Activated CD8-positive, alpha-beta memory T cell treated with anti-CD3 and anti-CD28 coated beads, Interleukin-2, amount 50 U/mL, for 1 hour (primary cell): Measurements from ENCODE around the gene ESR1.

ENCODE experiments used
- DNase-seq: peaks from one replicate; pipeline ENCODE4 v3.0.0-alpha.2; 2020; ENCODE audit errors: extremely low read depth

The ESR1 gene

GRCh38 chr6:151807513-151808370, at the start of gene ESR1:
Gene ESR1, plus strand, starts transcription at chr6:151807682. Its CDS starts 231 bp downstream, at chr6:151807913.
- DNase-seq, result no peak

GRCh38 chr6:151760486-151760885, 47.0 kb upstream of the ESR1 start:
- DNase-seq, result no peak

DNA sequence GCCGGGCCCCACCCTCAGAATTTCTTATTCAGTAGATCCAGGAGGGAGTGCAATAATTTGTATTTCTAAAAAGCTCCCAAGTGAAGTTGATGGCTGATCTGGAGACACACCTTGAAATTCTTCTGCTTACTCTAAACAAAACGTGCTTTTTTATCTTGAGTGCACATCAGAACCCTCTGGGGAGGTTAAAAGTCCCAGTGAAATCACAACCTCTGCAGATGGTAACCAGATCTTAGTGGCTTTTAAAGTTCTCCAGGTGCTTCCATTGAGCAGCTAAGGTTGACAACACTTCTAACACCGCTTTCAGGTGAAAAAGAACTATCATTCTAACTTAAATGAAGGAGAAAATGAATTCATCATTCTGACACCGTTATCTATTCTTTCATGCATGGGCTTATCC, 45.6 kb upstream of the ESR1 start:
- no peak for DNase-seq

- DNase-seq, result no peak
Observed at GRCh38 chr6:151762817-151763216, 44.7 kb upstream of the ESR1 start.

- DNase-seq, result no peak
Observed at GRCh38 chr6:151763303-151763702, 44.2 kb upstream of the ESR1 start.

DNA sequence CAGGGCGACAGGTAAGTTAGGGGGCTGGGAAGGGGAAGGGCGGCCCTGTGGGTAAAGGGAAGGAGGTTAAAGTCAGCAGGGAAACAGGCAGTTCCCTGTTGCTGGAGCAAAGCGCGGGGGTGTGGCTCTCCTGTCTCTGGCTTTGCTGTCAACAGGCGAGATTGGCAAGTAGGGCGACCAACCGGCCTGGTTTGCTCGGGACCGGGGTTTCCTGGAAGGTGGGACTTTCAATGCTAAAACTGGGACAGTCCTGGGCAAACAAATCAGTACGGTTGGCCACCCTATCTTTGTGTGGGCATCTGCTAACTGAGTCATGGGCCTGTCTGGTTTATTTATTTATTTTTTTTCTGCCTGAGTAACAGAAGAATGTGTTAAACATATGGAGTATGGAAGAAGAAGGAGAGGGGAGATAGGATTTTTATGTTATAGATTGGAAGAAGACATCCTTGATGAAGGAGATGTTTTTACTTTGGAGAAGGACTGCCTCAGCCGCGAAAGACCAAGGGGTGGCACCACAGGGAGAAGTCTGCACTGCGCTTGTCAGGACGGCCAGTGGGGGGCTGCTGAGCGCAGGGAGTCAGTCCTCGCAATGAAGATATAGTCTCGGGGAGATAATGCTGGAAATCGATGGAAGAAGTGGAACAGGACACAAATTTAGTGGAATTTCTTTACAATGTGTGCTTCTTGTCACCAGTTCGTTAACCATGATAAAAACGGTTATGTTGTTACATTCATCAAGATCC, 43.4 kb upstream of the ESR1 start:
- no peak for DNase-seq

DNA sequence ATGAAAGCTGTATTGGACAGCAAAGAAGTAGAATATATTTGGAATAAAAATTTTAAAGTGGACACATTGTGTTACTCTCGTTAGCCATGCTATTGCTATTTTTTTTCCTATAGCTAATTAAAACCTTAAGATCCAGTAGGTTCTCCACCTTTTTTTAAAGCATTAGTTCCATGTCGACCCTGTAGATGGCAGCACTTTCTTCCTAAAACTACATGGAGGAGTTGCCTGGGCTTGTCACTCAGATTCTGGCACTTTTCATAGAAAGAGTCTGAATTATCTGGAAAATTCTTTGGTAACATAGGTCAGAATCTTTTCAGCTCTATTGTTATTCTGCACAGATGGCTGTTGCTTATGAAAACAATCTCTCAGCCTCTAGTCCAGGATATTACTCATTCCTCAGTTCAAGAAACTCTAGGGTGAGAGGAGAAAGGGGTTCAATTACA, 42.0 kb upstream of the ESR1 start:
- DNase-seq, result no peak

DNA sequence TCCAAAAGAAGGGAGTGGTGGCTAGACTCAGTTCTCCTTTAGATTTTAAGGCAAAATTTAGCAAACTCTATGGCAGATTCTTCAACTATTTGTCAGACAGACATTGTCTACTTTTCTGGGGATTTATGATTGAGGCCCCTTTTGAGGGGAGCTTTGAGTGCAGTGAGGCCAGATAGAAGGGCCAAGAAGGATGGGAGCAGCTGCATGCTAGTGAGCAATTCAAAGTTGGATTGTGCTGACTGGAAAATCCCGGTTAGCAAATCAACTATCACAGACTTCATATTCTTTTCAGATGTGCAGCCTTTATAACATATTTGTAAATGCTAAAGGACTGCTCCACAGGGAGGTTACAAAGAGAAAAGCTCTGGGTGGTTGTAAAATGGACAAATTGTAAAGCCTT, 35.0 kb upstream of the ESR1 start:
- DNase-seq, result no peak

- no peak for DNase-seq
Observed at GRCh38 chr6:151773382-151773781, 34.1 kb upstream of the ESR1 start.

DNA sequence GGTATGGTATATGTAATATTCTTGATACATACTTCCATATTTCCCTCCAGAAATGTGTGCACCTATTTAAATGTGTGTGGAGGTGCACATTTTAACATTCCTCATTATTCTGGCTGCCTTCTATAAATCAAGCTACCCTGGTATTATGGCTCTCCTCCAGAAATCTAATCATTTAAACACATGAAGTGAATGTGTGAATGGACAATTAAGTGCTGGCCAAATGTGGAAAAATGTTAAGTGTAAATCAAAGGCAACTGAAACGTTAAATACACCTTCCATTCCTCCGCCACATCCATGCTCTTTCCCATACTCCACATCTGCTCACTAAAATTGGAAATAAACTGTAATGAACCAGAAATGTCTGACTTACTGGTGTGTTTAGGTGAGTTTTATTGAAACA, 24.9 kb upstream of the ESR1 start:
- DNase-seq, result no peak

DNA sequence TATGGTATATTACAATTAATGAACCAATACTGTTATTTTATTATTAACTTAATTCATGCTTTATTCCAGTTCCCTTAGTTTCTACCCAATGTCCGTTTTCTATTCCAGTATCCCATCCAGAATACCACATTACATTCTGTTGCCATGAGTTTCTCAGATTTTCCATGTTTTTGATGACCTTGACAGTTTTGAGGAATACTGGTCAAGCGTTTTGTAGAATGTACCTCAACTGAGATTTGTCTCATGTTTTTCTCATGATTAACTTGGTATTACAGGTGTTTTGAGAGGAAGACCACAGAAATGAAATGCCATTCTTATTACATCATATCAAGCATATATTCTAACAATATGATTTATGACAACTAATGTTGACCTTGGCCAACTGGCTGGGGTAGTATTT, 23.8 kb upstream of the ESR1 start:
- DNase-seq, result no peak

- DNase-seq, result no peak
Observed at GRCh38 chr6:151784441-151785214, 22.9 kb upstream of the ESR1 start.

DNA sequence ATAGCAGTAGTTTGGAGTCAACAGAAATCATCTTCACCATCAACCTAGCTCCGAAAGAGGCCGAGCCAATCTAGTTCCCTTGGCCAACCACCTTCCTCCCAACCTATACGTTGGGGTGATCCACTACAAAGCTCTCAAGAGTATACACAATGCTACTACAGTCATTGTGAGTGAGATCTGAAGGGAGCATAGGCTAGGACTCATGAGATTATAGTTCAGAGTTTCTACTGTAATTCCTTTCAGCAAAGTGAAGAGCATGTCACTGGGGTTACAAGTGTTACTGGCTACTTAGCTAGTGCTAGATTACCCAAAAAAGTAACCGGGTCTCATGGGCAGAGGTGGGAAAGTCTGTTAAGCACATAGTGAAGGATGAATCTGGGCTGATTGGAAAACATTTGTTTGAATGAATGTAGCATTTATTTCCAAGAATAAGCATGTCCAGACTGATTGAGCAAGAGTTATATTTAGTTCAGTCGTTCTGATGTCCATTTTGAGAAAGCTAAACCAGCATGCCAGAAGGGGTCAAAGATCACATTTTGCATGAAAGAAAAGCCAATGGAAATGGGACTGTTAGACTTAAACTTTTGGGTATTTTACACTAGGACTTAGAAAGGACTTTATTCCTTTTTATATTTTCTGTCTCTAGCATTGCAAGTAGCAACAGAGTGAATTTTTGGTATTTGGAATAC, 10.5 kb upstream of the ESR1 start:
- no peak for DNase-seq

- no peak for DNase-seq
Observed at GRCh38 chr6:151803743-151804142, 3.7 kb upstream of the ESR1 start.

DNA sequence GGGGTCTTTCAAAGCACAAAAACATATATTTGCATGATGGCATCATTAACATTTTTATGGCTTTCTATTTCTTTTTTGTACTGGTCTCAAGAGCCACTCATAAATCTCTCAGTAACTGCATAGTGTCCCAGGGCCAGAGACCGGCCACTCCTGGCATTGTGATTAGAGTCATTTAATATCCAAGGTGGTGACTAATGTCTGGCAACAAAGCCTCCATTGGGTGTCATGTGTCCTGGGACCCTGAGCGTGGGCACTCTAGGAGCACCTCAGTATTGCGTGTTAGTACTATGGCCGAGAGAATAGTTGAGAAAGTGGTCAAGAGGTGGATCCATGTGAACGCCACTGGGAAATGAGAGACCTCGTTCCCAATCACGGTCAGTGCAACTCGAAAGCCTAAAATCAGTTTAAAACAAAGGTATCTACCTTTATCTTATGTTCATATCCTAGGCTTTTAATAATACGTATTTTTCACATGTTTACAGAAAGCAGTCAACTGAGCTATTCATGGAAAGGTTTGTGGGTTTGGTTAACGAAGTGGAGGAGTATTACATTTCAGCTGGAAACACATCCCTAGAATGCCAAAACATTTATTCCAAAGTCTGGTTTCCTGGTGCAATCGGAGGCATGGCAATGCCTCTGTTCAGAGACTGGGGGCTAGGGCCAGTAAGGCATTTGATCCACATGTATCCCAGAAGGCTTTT, 2.7 kb upstream of the ESR1 start:
- DNase-seq, result no peak

GRCh38 chr6:151805286-151805840, 2.1 kb upstream of the ESR1 start:
- DNase-seq, result no peak

DNA sequence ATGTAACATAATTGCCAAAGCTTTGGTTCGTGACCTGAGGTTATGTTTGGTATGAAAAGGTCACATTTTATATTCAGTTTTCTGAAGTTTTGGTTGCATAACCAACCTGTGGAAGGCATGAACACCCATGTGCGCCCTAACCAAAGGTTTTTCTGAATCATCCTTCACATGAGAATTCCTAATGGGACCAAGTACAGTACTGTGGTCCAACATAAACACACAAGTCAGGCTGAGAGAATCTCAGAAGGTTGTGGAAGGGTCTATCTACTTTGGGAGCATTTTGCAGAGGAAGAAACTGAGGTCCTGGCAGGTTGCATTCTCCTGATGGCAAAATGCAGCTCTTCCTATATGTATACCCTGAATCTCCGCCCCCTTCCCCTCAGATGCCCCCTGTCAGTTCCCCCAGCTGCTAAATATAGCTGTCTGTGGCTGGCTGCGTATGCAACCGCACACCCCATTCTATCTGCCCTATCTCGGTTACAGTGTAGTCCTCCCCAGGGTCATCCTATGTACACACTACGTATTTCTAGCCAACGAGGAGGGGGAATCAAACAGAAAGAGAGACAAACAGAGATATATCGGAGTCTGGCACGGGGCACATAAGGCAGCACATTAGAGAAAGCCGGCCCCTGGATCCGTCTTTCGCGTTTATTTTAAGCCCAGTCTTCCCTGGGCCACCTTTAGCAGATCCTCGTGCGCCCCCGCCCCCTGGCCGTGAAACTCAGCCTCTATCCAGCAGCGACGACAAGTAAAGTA, 547 bp upstream of the ESR1 start:
- DNase-seq, result no peak

- no peak for DNase-seq
Observed at GRCh38 chr6:151808371-151809241, 1.1 kb downstream of the ESR1 start.

GRCh38 chr6:151811081-151811480, 3.6 kb downstream of the ESR1 start:
- DNase-seq, result no peak
